A673 (cell line): Measurements from ENCODE around the gene BPIFA2.

Experiments
- EZH2 ChIP-seq: fragments of 200-600 bp; sonication (generic); IDR thresholded peaks from 2 replicates; pipeline ENCODE4 v1.6.1; 2017; ENCODE audit warnings: borderline replicate concordance, low read depth, mild to moderate bottlenecking, mixed read lengths, antibody characterized with exemption, low read length; ENCODE audit not compliant: poor library complexity, severe bottlenecking
- TF ChIP-seq, protein P1 (sequence below): fragments of 300-800, 200-600 bp; sonication (generic); conservative IDR thresholded peaks from 2 replicates; pipeline ENCODE4 v1.5.1; 2017; ENCODE audit warnings: low read depth, mild to moderate bottlenecking, antibody characterized with exemption, low read length, moderate library complexity, mixed read lengths

- TF ChIP-seq, protein P1, sequence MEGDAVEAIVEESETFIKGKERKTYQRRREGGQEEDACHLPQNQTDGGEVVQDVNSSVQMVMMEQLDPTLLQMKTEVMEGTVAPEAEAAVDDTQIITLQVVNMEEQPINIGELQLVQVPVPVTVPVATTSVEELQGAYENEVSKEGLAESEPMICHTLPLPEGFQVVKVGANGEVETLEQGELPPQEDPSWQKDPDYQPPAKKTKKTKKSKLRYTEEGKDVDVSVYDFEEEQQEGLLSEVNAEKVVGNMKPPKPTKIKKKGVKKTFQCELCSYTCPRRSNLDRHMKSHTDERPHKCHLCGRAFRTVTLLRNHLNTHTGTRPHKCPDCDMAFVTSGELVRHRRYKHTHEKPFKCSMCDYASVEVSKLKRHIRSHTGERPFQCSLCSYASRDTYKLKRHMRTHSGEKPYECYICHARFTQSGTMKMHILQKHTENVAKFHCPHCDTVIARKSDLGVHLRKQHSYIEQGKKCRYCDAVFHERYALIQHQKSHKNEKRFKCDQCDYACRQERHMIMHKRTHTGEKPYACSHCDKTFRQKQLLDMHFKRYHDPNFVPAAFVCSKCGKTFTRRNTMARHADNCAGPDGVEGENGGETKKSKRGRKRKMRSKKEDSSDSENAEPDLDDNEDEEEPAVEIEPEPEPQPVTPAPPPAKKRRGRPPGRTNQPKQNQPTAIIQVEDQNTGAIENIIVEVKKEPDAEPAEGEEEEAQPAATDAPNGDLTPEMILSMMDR = no peak
- no peak for TF ChIP-seq EZH2
Observed at GRCh38 chr20:33176101-33176500, 8.1 kb downstream of the BPIFA2 start.
